Ramos (cell line): ENCODE data around the gene DUSP10.

Experiments
- in situ Hi-C: fragments of 300-500 bp; cut with MboI; formaldehyde crosslinking; loops from one replicate; pipeline ENCODE4 v1.14.3; 2022; ENCODE audit warnings: low sequenced_read_pairs; ENCODE audit not compliant: unreplicated experiment

DUSP10 gene

GRCh38 chr1:221766210-221766609 is 24.3 kb upstream of the DUSP10 start:
- in situ Hi-C loops = no loop called here

- in situ Hi-C loops = no loop called here
Observed at GRCh38 chr1:221765527-221765926, 23.6 kb upstream of the DUSP10 start.

- in situ Hi-C loops = no loop called here
Observed at GRCh38 chr1:221762121-221762520, 20.2 kb upstream of the DUSP10 start.

- in situ Hi-C loops = no loop called here
Observed at GRCh38 chr1:221761354-221762002, 19.6 kb upstream of the DUSP10 start.

- in situ Hi-C loops = no loop called here
Observed at GRCh38 chr1:221760911-221761310, 19.0 kb upstream of the DUSP10 start.

GRCh38 chr1:221759436-221759835 is 17.5 kb upstream of the DUSP10 start:
- in situ Hi-C loops = no loop called here

- in situ Hi-C loops = no loop called here
Observed at GRCh38 chr1:221758455-221758854, 16.6 kb upstream of the DUSP10 start.

- in situ Hi-C loops = no loop called here
Observed at GRCh38 chr1:221756830-221757551, 15.1 kb upstream of the DUSP10 start.

- in situ Hi-C loops = no loop called here
Observed at GRCh38 chr1:221753828-221754188, 11.9 kb upstream of the DUSP10 start.

GRCh38 chr1:221751226-221751887 is 9.5 kb upstream of the DUSP10 start:
- in situ Hi-C loops = no loop called here

- in situ Hi-C loops = no loop called here
Observed at GRCh38 chr1:221748981-221749380, 7.1 kb upstream of the DUSP10 start.

- in situ Hi-C loops = no loop called here
Observed at GRCh38 chr1:221747839-221748238, 6.0 kb upstream of the DUSP10 start.

- in situ Hi-C loops = no loop called here
Observed at GRCh38 chr1:221743416-221744208, 1.7 kb upstream of the DUSP10 start.

GRCh38 chr1:221742555-221743415 is 896 bp upstream of the DUSP10 start:
- in situ Hi-C loops = no loop called here

GRCh38 chr1:221740993-221741702 is 741 bp downstream of the DUSP10 start:
- in situ Hi-C loops = no loop called here

- in situ Hi-C loops = no loop called here
Observed at GRCh38 chr1:221740369-221740992, 1.4 kb downstream of the DUSP10 start.

GRCh38 chr1:221739677-221740025 is 2.2 kb downstream of the DUSP10 start:
- in situ Hi-C loops = no loop called here

- in situ Hi-C loops = no loop called here
Observed at GRCh38 chr1:221739018-221739676, 2.7 kb downstream of the DUSP10 start.
